PFSK-1 (cell line): Measurements from ENCODE around the gene THRB.

Experiments
- POLR2AphosphoS5 ChIP-seq: IDR thresholded peaks from 2 replicates; pipeline ENCODE4 v1.6.1; 2012; ENCODE audit warnings: low read depth, mild to moderate bottlenecking, control low read depth, low read length, moderate library complexity
- SIN3A ChIP-seq: IDR thresholded peaks from 2 replicates; pipeline ENCODE4 v1.6.1; 2012; ENCODE audit warnings: mild to moderate bottlenecking, low read length, moderate library complexity, borderline replicate concordance; ENCODE audit not compliant: insufficient read depth
- TAF1 ChIP-seq: IDR thresholded peaks from 2 replicates; pipeline ENCODE4 v1.6.1; 2012; ENCODE audit warnings: low read length, control low read depth, borderline replicate concordance; ENCODE audit not compliant: insufficient read depth

GRCh38 chr3:24154781-24155180 is 339.9 kb downstream of the THRB start:
- TF ChIP-seq POLR2AphosphoS5 (no peak), TAF1 (no peak), SIN3A (no peak)
